SW480 (cell line): ENCODE data around the gene DHX57.
A peak's percentile ranks its signal among the peaks of the same experiment; 100 is the strongest.
"Not testable (repeated sequence)": the region's sequence is repeated elsewhere in the genome, so short reads cannot be mapped to it uniquely, and the experiment has no call there.

Source experiments
- DNase-seq: peaks from one replicate; pipeline ENCODE4 v3.0.0-alpha.2; 2016; ENCODE audit warnings: low spot score

The DHX57 gene

DNA sequence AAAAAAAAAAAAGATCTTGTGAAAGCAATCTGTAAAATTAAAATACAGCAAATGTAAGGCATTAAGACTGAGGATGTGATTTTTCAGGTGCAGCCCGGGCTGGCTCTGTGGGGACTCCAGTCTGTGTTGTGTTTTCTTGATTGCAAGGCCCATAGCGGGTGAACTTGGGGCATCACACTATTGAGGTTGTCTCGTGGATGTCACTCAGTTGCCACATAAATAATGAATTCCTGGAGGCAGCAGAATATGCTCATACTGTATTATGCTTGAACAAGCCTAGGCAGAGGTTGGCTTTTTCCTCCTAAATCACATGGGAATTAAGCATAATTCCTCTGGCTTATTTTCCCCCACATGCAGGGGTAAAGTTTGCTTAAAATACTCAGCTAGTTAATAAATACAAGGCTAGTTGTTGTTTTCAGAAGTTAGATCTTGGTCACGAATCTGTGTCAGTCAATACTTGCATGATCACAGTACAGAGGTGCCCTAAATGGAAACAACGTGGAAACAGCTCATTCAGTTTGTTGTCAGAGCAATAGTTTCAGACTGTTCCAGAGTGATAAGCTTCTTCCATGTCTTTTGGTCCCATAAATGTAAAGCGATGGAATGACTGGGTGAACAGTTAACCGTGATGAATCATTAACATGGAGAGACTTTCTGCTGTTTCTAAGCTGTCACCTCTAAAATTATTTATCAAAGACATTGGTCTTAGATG is 81.3 kb downstream of the DHX57 start:
- no peak for DNase-seq

DNA sequence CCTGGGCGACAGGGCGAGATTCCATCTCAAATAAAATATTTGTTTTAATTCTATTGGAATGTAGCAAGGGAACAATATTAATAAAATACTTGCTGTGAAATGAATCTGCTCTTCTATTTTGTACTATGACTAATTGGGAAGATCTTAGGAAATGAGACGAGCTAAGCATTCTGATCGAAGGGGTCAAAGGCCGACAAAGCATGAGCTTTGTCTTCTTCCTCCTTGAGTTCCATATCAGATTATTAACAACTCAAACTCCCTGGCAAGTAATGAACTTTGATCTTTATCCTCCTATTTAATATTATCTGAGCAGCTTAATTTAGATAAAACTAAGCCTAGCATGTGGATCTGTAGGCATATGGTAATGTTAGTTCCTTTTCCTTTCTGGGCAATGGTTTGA is 82.2 kb downstream of the DHX57 start:
- no peak for DNase-seq

DNA sequence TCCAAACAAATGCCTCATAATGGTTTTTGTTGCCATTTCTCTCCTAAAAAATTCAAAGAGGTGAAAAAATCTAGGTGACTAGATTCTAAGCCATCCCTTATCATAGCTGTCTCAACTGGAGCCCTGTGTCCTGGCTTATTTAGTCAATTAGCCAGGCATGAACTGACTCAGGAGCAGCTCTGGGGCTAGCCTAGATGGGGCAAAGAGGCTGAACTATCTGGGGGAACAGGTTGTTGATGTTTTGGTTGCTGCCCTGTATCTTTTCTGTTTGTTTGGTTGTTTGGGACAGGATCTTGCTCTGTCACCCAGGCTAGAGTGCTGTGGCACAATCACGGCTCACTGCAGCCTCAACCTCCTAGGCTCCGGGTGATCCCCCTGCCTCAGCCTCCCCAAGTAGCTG is 83.0 kb downstream of the DHX57 start:
- DNase-seq = no peak

DNA sequence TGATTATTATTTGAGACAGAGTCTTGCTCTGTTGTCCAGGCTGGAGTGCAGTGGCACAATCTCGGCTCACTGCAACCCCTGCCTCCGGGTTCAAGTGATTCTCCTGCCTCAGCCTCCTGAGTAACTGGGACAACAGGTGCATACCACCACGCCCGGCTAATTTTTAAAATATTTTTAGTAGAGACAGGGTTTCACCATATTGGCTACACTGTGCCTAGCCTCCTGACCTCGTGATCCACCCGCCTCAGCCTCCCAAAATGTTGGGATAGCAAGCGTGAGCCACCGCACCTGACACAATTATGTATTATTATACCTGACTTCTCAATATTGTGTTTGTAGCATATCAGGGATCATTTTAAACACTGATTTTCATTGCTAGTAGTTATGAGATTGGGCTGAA is 83.4 kb downstream of the DHX57 start:
- not testable (repeated sequence) for DNase-seq

DNA sequence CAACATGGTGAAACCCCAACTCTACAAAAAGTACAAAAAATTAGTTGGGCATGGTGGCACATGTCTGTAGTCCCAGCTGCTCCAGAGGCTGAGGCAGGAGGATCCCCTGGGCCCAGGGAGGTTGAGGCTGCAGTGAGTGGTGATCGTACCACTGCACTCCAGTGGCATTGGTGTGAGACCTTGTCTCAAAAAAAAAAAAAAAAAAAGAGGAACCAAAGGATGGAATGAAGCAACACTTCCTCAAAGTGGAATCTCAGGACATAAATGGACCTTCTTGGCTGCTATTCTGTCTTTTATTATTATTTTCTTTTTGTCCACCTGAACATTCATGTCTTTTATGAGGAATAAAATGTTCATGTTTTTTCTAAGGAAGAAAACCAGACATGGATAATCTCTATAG is 84.0 kb downstream of the DHX57 start:
- DNase-seq = no peak

DNA sequence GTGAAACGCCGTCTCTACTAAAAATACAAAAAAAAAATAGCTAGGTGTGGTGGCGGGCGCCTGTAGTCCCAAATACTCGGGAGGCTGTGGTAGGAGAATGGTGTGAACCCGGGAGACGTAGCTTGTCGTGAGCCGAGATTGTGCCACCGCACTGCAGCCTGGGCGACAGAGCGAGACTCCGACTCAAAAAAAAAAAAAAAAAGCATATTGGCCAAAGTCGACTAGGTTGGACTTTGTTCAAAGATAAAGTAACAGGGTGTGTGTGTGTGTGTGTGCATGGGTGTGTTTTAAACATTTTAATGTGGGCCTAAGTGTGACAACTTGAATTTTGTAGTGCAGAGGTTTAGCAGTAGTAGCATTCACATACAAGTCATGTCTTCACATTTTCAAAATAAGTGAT is 86.0 kb downstream of the DHX57 start:
- DNase-seq = no peak

DNA sequence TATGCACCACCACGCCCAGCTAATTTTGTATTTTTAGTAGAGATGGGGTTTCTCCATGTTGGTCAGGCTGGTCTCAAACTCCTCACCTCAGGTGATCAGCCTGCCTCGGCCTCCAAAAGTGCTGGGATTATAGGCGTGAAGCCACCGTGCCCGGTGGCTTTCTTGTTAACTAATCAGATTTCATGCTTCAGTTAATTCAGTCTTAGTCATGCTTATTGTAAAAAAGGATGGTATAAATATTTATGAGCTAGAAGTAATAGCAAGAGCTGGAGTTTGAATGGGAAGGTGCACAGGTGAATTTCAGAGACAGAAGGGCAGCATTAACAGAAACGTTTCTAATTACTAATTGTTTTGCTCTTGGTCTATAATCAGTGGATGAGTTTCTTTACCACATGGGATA is 87.4 kb downstream of the DHX57 start:
- no peak for DNase-seq

DNA sequence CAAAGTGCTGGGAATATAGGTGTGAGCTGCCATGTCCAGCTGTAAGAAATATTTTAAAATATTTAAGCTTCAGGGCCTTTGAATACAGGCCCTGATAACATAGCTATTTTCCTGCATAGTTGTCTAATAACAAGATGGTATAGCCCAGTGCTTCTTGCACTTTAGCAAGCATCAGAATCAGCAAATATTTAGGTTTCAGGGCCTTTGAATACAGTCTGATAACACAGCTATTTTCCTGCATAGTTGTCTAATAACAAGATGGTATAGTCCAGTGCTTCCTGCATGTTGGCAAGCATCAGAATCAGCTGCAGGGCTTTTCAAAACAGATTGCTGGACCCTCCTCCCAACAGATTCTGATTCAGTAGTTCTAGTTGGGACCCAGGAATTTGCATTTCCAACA is 92.1 kb downstream of the DHX57 start:
- DNase-seq = no peak

DNA sequence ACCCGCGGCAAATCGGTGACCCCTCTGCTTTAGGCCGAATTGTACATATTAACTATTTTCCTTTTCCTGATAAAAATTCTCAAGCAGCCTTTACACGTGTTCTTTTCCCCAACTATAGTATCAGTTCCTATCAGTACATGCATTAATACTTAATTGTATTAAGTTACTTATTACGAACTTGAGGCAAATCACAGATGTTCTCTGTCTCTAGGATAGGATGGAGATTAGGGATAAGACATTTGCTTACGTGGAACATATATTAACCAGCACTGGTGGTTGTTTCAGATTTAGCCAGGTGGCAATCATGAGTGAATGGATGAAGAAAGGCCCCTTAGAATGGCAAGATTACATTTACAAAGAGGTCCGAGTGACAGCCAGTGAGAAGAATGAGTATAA is 97.0 kb downstream of the DHX57 start:
- DNase-seq = no peak

DNA sequence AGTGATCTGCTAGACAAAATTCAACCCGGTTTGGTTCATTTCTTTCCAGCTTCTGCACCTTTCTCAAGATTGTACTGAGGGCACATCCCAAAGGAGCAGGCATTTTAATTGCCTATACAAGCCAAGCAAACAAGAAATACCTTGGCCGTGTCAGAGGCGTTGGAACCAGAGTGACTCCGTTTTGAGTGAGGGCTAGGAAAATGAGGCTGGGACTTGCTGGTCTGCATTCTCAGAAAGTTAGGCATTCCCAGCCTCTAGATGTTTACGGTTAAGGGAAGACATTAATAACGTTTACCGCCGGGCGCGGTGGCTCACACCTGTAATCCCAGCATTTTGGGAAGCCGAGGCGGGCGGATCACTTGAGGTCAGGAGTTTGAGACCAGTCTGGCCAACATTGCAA is 99.2 kb downstream of the DHX57 start:
- no peak for DNase-seq

DNA sequence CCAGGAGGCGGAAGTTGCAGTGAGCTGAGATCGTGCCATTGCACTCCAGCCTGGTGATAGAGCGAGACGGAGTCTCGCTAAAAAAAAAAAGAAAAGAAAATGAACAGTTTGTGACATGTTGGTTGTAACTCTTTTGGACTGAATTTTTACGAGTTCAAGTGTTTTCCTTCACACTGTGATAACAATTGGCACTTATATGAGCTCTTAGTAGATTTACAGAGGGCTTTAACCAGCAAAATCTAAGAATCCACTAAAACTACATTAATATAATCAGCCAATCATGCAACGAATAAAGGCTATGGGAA is 99.9 kb downstream of the DHX57 start:
- no peak for DNase-seq

DNA sequence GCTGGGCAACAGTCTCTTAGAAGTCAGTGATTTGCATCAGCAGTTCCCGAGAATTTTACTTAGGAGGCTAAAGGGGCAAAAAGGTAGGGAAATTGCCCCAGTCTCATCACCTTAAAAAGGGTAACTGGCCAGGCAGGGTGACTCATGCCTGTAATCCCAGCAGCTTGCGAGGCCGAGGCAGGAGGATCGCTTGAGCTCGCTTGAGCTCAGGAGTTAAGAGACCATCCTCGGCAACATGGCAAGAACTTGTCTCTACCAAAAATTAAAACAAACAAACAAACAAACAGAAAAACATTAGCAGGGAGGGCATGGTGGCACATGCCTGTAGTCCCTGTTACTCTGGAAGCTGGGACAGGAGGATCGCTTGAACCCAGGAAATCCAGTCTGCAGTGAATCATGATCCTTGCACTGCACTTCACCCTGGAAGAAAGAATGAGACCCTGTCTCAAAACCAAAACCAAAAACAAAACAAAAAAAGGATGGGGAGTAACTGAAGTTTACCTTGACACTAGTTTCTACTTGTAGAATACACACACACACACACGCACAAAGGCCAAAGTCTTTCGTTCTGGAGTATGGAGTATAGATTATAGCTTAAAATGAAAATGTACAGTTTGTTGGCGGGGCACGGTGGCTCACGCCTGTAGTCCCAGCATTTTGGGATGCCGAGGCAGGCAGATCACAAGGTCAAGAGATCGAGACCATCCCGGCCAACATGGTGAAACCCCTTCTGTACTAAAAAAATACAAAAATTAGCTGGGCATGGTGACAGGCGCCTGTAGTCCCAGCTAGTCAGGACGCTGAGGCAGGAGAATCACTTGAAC is 100.4 kb downstream of the DHX57 start:
- DNase-seq = no peak

DNA sequence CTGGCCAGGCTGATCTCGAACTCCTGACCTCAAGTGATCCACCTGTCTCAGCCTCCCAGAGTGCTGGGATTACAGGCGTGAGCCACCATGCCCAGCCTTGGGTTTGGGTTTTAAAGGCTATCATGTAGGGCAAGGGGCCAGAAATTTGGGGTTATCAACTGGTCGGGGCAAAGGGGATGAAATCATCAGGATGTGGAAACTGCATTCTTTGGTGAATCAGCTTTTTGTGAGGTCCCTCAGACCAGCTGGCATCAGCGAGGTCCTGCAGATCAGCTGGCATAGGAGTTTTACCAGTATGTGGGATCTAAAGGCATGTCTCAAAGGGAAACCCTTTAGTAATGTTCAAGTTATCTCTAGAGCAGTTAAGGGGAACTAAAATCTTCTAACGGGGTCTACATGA is 104.1 kb downstream of the DHX57 start:
- DNase-seq = no peak

DNA sequence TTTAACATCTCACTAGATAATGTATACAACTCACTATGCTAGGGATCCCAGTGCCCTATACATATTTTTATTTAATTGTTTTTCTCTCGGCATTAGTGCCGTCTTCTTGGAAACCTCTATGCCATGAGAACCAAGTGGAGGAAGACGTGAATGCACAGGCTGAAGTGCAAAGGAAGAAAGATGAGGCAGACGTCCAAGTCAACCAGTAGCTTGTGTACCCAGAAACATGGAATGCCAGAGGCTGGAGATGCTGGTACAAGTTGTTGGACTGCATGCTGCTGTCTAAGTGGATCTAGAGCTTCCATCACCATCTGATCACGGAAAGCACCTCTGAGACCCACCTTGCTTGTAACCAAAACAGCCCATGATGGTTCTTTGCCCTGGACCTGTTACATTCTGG is 110.2 kb downstream of the DHX57 start:
- DNase-seq = no peak

DNA sequence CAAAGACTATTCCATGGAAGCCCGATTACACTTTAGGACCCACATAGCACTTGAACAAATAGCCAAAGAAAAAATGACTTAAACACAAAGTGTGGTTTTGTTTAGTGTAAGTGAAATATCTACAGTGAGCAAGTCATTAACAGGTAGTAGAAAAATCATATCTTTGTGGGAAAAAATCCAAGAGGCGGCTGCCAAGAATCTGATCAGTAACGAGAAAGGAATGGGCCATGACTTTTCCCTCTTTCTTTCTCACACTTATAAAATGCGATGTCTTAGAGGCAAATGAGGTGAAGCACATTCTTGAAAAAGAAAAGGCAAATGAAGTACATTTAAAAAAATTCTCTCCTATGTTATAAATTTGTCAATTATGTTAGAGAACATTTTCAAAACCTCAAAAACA is 110.6 kb downstream of the DHX57 start:
- no peak for DNase-seq

DNA sequence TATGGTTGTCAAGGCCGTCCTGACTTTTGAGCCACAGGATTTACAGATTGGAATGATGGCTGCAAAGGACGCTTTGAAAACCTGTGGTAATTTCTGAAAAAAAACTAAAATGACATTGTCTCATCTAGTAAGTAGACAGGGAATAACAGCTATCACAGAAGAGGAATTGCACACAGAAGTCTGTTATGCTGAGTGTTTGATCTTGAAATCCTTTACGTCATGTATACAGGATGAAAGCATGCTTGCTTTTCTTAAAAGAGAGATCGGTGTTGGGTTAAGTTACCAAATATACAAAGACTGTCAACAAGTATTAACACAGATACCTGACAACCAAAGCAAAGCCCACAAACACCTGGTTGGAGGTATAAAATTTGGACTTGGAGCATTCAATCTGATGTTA is 112.0 kb downstream of the DHX57 start:
- DNase-seq = no peak

DNA sequence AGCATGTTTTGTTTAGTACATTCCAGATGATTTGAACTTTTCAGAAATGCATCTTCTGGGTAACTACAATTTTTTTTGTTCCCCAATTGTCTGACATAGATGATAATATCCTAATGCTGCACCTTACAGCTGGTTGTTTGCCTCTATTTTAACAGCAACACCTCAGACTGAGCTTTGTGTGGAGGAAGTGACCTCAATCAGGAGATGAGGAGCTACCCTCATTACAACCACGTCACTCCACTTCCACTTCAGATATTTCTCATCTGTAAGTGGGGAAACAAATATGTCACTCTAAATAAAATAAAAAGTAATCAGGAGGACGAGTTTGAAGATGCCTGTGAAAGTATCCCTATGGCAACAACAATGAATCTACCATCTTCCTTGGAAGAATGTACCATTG is 112.5 kb downstream of the DHX57 start:
- DNase-seq = no peak

DNA sequence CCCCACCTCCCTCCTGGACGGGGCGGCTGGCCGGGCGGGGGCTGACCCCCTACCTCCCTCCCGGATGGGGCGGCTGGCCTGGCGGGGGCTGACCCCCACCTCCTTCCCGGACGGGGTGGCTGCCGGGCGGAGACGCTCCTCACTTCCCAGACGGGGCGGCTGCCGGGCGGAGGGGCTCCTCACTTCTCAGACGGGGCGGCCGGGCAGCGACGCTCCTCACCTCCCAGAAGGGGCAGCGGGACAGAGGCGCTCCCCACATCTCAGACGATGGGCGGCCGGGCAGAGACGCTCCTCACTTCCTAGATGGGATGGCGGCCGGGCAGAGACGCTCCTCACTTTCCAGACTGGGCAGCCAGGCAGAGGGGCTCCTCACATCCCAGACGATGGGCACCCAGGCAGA is 119.8 kb downstream of the DHX57 start:
- DNase-seq = not testable (repeated sequence)

DNA sequence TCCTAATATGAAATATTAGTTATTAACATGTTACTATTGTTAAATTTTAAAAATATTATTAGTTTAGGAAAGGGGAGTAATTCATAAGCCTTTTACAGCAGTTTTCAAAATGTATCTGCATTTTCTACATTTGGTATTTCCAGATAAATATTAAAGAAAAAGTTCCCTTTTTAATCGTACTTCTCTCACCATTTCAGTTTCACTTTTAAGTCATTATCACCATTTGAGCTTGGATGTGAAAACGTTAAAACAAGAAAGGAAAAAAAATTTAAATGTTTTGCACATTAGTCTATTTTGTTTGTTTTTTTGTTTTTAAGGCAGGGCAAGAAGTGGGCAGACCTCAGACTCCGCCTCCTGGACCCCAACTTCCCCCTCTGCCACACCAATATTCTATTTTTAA is 121.2 kb downstream of the DHX57 start:
- no peak for DNase-seq

DNA sequence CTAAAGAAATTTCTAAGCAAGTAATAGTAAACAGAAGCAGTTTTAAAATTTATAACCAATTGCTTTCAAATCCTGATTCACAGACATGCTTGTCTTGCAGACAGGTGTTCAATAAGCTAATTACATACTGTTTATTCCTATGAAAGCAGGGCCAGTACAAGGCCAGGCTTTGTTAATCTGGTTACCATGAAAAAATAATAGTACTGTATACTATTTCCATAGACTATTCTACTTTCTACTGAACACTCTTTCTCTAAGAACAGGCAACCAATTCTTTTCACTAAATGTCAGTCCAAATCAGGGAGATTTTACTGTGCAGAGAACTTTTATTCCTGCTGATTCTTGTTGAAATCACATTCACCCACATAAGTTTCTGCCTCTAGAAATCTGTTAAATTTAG is 121.7 kb downstream of the DHX57 start:
- DNase-seq = no peak

DNA sequence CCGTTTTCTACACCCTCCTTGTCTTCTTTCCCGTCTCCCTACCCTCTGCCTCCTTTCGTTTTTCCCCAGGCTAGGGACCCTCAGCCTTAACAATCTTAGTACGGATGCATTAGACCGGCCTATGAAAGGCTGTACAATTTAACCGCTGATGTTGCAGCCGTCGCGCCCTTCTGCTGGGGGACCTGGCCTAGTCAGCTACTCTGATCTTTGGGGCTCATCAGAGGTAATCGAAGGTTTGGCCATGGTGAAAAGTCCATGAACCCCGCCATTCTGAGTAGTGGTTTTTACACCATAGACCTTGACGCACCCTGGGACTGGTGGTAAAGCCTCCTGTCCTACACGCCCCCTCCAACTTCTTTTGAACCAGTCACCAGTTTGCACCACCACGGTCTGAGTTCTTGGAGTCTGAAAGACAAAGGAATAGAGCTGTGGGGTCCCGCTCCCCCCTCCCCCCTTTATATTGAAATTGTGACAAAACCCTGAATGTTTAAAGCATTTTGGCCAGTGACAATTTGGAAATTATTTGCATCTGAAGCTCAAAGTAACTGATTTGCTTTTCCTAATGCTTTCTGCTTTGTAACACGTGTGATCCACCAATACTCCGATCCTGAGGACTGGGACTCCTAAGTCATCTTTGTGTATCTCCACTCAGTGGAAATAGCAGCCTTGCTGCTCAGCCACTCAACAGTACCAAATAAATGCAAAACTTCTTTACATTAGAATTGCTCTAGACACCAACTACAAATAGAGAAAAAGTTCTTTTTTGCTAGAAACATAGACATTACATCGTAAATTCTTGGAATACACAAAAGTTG is 123.9 kb downstream of the DHX57 start:
- no peak for DNase-seq

DNA sequence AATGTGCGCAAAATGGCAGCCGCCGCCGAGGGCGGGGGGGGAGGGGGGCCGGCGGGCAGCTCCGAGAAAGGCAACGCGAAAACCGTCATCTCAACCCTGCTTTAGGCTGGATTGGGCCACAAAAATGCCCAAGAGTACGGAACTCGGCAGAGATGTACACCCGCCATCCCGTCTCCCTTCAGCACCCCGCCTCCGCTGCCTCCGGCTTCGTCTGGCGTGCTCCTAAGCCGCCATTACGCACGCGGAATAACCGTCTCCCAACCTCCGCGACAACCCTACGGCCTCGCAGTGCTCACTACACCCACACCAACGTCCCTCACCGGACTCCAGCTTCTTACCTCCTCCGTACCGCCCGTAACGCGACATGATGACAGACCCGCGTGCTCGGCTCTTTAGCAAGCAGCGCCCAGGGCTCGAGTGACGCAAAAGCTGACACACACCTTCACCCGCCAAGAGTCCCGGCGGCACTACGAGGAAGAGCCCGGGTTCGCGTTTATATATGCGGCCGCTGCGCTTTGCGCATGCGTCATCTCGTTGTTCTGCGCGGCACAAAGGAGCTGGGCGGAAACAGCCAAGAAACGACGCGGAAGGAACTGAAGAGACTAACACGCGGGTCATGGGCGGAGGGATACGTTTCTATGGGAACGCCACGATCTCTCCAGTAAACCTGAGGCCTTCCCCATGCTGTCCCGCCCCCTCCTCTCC is 124.7 kb downstream of the DHX57 start, which contains the start of gene SRSF7:
TSS of gene SRSF7 (minus strand) at position 471 of the 705 bp plus-strand sequence. CDS start at position 366, 105 bp downstream.
- peak; percentile 99 for DNase-seq
